HG03354 (cell line): ENCODE measurements around the gene POLA2.

Experiments used
- ATAC-seq: cut with Tn5 transposase; IDR thresholded peaks from one replicate; pipeline ENCODE4 v1.9.1; 2021; ENCODE audit warnings: mild to moderate bottlenecking; ENCODE audit not compliant: unreplicated experiment, poor library complexity, severe bottlenecking

POLA2 gene

DNA sequence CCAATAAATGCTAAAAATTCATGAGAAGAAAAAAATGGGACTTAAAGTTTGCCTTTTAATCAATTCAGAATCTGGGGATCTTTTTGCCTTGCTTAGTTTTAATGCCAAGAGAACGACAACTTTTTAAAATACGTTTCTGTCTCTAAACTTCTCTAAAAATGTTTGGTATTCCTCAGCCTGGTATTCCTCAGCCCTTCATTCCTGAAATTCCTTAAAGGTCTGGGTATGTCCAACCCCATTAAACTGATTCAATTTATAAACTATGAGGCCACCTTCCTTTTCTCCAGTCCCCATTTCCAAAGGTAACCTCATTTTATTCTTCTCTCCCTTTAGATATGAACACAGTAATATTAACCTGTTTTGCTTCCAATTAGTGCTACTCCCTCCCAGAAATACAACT is 16.6 kb downstream of the POLA2 start:
- no peak for ATAC-seq

DNA sequence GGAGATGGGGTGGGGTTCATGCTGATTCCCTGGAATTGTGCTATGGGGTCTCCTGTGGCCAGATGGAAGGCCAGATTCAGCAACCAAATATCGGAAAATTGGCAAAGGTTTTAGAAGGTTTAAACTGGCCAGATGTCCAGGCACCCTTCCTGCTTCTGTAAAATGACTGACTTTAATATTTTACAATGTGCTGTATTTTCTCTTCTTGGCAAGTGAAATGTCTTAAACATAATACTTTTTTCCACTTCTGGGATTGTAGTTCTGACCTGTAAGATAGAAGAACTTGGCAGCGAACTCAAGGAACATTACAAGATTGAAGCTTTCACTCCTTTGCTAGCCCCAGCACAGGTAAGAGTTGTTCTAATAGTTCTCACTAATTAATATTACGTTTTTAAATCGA is 17.5 kb downstream of the POLA2 start:
- no peak for ATAC-seq

DNA sequence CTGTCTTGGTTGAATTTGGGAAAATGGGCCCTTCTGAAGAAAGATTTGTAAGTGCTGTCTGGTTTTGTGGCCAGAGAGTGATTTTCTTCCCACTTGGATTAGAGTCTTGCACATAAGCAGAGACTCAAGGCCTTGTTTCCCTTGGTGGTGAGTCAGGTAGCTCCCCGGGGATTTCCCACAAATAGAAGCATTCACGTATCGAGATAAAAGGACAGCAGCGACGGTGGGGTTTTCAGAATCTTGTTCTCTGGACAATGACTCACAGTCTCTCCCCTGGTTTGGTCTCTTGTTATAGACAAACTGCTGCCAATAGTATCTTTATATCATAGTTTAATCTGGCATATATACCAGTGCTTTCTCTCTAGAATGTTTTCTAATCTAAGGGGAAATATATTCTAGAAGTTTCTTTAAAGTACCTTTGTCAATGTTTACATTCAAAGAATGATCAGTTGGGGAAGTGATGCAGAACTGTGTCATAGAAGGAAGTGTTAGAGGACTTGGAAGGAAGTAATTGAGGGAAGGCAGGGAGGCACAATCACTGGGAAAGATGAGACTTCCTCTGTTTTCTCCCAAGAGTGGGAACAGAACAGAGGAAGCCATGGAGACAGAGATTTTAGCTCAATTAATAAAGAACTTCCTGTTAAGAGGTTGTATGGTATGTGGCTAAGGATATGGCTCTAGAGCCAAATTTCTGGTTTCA is 18.1 kb downstream of the POLA2 start:
- no peak for ATAC-seq

DNA sequence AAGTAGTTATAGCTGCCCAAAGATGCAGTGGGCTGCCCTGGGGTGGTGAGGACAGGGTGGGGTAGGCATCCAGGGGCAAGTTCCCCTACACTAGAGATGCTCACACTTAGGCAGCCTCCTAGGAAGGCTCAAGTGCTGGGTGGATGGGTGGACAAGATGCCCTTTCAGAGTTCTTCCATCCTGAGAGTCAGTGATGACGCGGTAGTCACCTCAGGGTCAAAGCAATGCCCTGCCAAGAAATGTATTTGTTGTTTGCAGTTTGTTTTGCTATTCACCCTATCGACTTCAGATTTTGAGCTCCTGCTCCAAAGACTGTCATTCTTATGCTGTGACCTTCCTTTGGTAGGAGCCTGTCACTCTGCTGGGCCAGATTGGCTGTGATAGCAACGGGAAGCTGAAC is 18.9 kb downstream of the POLA2 start:
- no peak for ATAC-seq

DNA sequence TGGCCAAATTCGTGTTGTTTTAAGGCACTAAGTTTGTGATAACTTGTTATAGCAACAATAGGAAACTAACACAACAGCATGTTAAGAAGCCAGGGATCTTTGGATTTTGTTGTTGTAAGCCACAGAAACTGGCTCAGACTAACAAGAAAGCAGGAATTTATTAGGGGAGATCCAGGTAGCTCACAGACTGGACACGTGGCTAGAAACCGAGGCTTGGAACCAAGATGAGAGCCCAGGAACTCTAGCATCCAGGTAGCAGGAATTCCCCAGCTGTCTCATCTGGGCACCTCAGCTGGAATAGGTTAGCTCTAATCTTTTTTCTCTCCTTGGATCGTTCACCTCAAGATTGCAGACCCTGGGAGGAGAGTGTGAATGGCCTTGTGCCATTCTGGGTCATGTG is 24.9 kb downstream of the POLA2 start:
- no peak for ATAC-seq

DNA sequence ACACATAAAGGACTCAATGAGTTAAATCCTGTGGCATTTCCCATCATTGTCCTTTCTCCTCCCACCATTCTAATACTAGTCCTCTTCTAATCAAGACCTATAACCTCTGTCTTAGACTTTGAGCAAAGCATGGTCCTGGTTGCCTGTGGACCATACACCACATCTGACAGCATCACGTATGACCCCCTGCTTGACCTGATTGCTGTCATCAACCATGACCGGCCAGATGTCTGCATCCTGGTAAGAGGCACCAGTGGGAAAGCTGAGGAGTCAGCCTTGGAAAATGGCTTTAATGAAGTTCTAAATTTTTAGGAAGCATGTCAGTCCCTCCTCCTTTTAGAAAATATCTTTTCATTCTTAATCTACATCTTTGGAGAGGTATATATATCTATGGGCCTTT is 25.8 kb downstream of the POLA2 start:
- ATAC-seq = no peak

DNA sequence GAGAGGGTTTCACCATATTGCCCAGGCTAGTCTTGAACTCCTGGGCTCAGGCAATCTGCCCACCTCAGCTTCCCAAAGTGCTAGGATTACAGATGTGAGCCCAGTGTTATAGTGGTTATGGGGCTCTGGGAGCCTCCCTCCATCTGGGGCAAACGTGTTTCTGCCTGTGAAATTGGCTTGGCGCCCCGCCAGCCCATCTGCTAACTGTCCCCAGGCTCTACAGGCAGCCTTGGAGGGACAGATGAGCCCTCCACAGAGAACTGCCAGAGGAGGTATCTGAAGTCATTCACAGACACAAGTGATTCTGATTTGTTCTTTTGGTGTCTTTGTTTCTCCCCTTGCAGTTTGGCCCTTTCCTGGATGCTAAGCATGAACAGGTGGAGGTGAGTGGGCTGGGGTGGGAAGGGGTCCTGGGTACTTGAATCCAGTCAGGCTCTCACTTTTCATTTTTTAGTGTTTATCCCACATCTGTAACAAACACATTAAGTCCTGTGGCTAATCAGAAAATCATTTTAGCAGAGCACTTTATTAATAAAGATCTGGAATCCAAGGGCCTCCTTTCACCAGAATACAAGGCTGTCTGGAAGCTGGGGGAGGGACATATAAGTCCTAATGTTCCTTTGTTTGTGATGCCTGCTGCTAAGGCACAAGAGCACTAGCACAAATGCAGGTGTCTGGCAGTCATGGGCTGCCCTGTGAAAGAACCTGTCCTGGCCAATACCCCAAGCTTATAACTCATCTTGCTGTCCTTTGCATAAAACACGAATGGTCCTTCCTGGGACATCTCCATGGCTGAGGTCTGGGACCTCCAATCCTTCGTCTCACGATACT is 27.2 kb downstream of the POLA2 start:
- ATAC-seq = no peak

DNA sequence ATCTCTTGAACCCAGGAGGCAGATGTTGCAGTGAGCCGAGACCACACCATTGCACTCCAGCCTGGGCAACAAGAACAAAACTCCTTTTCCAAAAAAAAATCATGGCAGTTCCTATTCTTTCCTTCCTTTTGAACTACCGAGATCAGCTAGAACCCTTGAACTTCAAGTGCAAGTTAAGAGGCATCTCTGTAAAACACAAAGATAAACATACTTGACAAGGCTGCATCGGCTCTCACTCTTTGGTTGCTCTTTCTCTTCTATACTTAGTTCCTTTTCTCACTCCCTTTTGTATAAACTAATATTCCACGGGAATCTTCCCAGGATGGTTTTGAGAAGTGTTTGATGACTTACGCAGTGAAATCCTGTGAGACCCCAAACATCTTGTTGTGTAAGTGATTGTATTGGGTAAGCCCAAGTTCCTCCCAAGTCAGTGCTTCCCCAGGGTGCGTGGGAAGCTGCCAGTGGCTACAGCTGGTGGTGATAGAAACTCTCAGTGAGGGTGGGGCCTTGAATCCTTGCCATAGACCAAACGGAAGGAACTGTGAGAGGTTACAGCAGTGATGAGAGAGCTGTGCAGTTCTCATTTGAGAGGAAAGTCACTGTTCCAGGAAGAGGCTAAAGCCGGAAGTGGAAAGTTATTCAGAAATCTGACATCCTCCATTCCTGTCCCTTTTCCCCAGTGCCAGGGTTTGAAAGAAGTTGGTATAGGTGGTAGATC is 28.8 kb downstream of the POLA2 start:
- ATAC-seq = no peak

DNA sequence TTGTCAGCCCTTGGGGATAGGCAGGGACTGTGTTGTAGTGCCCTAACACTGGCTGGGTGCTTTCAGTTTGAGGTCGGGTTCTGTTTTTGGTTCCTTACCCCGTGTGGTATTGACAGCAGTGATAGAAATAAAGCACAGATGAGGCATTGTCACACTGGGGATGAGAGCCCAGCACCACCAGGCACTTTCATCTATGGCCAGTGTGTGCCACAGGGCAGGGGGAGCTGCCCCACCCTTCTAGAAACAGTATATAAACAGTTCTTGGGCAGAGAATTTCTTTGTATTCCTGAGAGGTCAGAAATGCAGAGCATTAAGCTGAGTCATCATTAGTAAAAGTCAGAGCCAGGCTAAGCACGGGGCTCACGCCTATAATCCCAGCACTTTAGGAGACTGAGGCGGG is 29.9 kb downstream of the POLA2 start:
- ATAC-seq = no peak

DNA sequence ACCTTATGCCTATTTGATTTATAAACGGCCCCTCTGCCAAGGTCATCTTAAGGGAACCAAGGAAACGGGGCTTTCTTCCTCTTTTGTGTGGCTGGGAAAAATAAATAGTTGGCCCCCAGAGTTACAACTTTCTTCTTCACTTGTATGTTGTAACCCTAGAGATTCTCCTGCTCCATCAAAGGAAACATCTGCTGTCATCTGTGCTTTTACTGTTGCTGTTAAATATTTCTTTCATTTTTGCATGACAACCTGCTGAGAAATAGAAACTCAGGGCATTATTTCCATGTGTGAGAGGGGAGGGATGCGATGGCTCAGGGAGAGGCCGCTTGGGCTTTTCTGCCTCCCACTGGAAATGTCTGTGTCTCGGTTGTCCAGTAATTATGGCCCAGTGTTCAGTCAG is 31.1 kb downstream of the POLA2 start:
- no peak for ATAC-seq

DNA sequence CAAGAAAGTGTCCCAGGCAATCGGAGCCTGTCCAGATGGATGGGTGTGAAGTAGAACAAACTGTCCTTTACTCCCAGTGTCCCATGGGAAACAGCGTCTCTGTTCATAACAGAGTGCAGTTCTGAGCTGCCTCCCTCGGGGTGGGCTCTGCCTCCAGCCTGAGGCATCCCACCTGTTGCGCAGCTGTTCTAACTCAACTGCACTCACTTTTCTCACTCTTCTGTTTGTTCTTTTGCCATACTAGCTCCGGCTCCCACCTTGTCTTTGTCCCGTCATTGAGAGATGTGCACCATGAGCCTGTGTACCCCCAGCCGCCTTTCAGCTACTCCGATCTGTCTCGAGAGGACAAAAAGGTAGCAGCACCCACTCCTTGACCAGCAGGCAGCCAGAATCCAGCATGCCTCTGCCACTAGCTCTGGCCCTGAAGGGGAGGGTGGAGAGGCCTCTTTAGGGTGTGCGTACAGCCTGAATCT is 32.2 kb downstream of the POLA2 start:
- ATAC-seq = no peak

DNA sequence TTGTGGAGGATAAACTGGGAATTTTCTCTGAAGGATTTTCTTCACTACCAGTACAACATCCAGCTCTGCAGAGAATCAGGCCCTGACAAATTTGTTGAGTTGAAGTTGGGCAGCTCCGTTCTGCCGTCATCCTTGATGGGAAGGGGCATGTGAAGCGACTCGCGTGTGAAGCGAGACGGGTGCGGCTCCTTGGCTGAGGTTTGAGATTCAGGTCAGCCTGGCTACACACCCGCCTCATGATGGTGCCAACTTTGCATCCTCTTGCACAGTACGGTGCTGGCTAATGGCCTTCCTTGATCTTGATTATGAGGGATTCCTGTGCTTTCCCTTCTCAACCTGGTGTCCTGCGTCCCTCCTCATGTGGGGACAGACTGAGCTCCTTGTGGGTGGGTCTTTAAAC is 33.2 kb downstream of the POLA2 start:
- no peak for ATAC-seq

DNA sequence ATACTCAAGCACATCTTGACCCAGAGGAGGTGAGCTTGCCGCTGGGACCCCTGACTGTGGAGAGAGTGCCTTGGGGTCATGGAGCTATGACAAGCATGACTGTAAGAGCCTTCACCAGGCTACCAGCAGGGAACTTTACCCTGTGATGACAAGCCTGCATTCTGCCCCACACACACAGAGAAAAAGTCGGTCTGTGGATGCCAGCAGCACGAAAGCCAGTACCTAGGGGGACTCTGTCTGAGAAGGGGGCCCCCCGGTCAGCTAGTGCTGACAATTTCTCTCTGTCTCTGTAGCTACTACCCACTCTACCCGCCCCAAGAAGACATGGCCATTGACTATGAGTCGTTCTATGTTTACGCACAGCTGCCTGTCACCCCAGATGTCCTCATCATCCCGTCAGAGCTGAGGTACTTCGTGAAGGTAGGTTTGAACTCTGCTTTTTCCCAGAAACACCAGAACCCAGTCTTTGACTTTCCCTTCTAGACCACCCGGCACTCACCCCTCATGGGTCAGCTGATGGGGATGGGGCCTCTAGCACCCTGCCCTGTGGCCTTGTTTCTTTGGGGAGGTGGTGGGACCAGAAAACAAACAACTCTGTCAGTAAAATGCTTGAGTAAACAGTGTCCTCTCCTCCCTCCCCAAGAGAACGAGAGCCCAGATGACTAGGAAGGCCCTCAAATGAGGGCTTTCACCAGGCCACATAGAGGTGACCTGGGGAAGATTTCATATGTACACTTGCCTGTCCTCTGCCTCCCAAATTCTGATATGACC is 34.0 kb downstream of the POLA2 start:
- no peak for ATAC-seq

DNA sequence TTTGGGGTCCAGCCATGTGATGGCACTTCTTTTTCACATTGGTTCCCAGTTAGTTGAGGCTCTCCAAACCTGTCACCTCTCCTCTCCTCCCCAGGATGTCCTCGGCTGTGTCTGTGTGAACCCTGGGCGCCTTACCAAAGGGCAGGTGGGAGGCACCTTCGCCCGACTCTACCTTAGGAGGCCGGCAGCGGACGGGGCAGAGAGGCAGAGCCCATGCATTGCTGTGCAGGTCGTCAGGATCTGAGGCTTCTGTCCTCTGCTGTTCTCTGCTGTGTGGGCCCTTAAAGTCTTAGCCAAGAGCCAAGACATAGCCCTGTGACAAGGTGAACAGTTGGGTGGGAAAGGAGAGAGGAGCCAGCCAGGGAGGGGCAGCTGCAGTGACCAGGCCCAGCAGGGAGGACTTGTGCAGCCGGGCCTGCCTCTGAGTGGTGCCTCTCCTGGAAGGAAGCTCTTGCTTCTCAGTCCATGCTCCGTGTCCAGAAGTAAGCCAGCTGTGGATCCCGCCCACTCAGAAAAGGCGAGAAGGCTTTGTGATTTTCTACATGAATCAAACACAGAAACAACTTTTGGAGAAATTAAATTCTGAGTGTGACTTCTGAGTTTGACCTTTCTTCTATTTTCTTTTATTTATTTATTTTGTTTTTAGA is 35.4 kb downstream of the POLA2 start:
- no peak for ATAC-seq

DNA sequence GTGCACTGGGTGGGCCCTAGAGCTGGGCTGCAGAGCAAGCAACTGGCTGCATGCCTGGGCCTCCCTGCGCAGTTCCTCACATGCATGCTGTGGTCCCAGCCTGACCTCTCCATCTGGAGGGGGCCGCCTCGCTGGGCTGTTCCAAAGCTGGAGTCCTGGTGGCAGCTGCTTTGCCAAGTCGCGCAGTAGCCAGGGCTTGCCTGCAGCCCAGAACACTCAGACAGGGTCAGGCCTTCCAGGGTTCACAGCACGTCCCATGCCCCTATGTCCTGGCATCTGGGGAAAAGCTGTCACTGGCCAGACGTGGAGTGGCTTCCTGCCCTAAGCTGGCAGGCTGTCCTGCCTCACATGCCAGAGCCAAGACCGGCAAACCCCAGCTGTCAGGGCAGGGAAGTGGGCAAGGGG is 36.4 kb downstream of the POLA2 start:
- ATAC-seq = no peak

DNA sequence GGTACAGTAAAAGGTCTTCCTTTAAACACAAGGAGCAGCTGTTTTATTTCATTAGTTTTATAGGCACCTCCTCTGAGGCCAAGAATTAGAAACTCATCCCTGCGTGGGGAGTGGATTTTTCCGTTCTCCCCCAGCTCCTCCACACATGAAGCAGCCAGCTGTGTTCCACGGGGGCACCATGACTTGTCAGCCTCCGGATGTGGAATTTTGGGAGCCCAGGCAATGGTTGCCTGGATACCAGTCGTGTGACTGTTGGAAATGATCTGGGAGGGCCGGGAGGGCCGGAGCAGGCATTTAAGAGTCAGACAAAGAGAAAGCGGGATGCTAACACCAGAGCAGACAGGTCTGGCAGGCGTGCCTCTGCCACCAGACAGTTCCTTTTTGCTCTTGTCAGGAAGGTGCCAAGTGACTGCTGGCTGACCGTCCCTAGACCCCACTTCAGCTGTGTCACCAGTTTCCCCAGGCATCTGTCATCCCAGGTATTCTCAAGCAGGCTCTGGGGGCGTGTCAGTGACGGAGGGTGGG is 37.0 kb downstream of the POLA2 start:
- ATAC-seq = no peak

DNA sequence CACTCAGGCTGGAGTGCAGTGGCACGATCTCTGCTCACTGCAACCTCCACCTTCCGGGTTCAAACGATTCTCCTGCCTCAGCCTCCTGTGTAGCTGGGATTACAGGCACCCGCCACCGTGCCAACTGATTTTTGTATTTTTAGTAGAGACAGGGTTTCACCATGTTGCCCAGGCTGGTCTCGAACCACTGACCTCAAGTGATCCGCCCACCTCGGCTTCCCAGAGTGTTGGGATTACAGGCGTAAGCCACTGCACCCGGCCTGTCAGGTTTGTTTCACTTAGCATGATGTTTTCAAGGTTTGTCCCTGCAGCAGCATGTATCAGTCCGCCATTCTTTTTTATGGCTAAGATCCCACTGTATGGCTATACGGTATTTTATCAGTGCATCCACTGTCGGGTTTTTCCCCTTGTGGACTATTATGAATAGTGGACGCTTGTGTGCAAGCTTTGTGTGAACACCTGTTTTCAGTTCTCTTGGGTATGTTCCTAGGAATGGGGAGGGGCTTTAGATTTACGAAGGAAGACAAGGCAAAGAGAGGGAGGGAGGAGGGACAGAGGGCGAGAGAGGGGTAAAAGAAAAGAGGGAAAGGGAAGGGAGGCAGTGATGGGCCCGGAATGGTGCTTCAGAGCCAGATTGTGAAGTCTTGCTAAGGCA is 39.0 kb downstream of the POLA2 start:
- ATAC-seq = no peak

DNA sequence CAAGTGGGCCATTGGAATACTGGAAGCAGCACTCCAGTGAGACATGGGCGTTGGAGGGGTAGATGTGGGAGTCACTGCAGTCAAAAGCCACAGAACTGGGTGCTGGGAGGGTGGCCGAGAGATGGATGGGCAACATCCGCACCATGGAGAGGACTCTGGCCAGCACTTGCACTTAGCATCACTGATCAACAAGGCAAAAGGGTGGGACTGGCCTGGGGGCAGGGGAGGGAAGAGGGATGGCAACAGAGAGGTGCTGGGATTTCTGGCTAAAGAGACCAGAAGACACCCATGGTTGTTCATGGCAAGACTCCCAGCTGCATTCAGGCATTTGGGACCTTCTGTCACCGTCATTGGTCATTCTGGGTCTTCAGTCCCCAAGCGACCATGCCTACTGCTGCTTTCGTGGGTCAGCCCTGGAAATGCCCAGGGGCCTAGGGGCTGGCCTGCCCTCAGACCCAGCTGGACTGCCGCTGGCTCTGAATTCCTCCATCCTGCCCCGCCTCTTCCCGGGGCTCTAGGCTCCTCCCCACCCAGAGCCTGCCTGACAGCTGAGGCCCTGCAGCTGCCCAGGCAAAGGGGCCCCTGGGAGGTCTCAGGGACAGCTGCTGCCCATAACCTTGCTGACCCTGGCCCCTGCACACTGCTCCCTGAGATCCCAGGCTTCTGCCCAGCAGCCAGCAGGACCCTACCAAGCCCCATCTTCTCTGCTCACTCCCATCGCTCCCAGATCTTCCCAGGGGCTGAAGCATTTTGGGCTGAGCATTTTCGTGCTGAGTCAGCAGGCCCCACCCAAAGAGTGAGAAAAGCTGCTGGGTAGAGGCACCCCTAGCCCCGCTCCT is 39.9 kb downstream of the POLA2 start:
- no peak for ATAC-seq
